K562 (cell line): Measurements from ENCODE around the gene EDDM13. TPM values are rescaled to one million over a fixed set of nuclear protein-coding genes. Genes with fewer than 3 reads are reported as not detected.
A peak's percentile ranks its signal among the peaks of the same experiment; 100 is the strongest.

ENCODE experiments used
- ATAC-seq: fragments of 200-7000 bp; cut with Tn5 transposase; 3 replicates; pipeline ENCODE4 v1.9.1; 2020; ENCODE audit warnings: moderate library complexity
- BruUV-seq: library from RNA; stranded (reverse); fragments of 400-500 nt; replicated peaks from 2 replicates; lab custom pipeline; 2021; lab: Mats Ljungman, UMichigan
- CTCF ChIA-PET: fragments of 300-600 bp; formaldehyde crosslinking; extraction: SDS; loops from one replicate; lab custom pipeline; 2021; ENCODE audit warnings: low intra/inter-chr PET ratio; lab: Yijun Ruan, JAX
- POLR2A ChIA-PET: fragments of 300-600, 350-650 bp; sonication (Branson Sonifier 250); formaldehyde crosslinking; extraction: SDS; loops from one replicate; lab custom pipeline; 2021; ENCODE audit warnings: antibody characterized with exemption, inconsistent platforms; lab: Yijun Ruan, JAX
- DNase-seq, 4 experiments: peaks; one replicate each; pipeline versions ENCODE4 v3.0.0 to v3.0.0-alpha.2; 2011 to 2018; ENCODE audit warnings: low spot score in 3 of 4, mixed read lengths in 3 of 4; ENCODE audit errors: extremely low read depth in 1 of 4
- FAIRE-seq: peaks from 2 replicates; lab custom pipeline; 2011; peaks lifted over from hg19 to GRCh38; lab: Jason Lieb, UNC
- H2AFZ ChIP-seq: 2 replicates; pipeline ENCODE4 v1.6.0; 2011; ENCODE audit warnings: low read depth, low read length, control low read depth, inconsistent platforms
- H3K27ac ChIP-seq: fragments of 200-600 bp; 3 replicates; pipeline ENCODE4 v1.8.0; 2011; ENCODE audit warnings: low read depth, mild to moderate bottlenecking, control low read depth, inconsistent platforms, low read length, moderate library complexity, mixed read lengths; ENCODE audit errors: extremely low read depth
- H3K27me3 ChIP-seq, 2 experiments: fragments of 300-600 bp in 1 of 2; 2 replicates in 1 of 2; 3 replicates in 1 of 2; pipeline versions ENCODE4 v1.6.0 to v1.8.0; 2011; ENCODE audit warnings: inconsistent platforms in 2 of 2, low read length in 2 of 2, mild to moderate bottlenecking in 1 of 2, mixed read lengths in 1 of 2, moderate library complexity in 1 of 2; ENCODE audit not compliant: control insufficient read depth in 2 of 2, insufficient read depth in 2 of 2
- H3K36me3 ChIP-seq: fragments of 300-600 bp; 3 replicates; pipeline ENCODE4 v1.8.0; 2011; ENCODE audit warnings: mild to moderate bottlenecking, low read length, inconsistent platforms; ENCODE audit not compliant: control insufficient read depth, insufficient read depth
- H3K4me1 ChIP-seq, 2 experiments: fragments of 200-600 bp in 1 of 2; replicated peaks in 1 of 2; 2 replicates in 1 of 2; 3 replicates in 1 of 2; pipeline versions ENCODE4 v1.5.1 to v1.8.0; 2011; ENCODE audit warnings: inconsistent platforms in 2 of 2, low read length in 2 of 2, mild to moderate bottlenecking in 1 of 2, mixed read lengths in 1 of 2, moderate library complexity in 1 of 2; ENCODE audit not compliant: control insufficient read depth in 2 of 2, insufficient read depth in 2 of 2
- H3K4me2 ChIP-seq: 2 replicates; pipeline ENCODE4 v1.6.1; 2011; ENCODE audit warnings: low read length, control low read depth, inconsistent platforms, mixed read lengths; ENCODE audit not compliant: insufficient read depth
- H3K4me3 ChIP-seq: fragments of 200-600 bp; sonication (generic), shearing (Covaris generic); 2 replicates; pipeline ENCODE4 v1.5.1; 2016; ENCODE audit warnings: control low read depth, inconsistent platforms
- H3K79me2 ChIP-seq: fragments of 200-600 bp; 3 replicates; pipeline ENCODE4 v1.8.0; 2011; ENCODE audit warnings: low read length, inconsistent platforms; ENCODE audit not compliant: control insufficient read depth, insufficient read depth
- H3K9ac ChIP-seq, 2 experiments: 2 replicates each; pipeline versions ENCODE4 v1.6.0 to v1.6.1; 2011; ENCODE audit warnings: low read depth in 2 of 2, low read length in 2 of 2, control low read depth in 1 of 2, inconsistent platforms in 1 of 2, mild to moderate bottlenecking in 1 of 2, mixed read lengths in 1 of 2; ENCODE audit not compliant: insufficient read depth in 1 of 2
- H3K9me1 ChIP-seq: one replicate; pipeline ENCODE4 v1.6.0; 2011; ENCODE audit warnings: inconsistent platforms, mild to moderate bottlenecking, low read length, moderate library complexity; ENCODE audit not compliant: control insufficient read depth, insufficient read depth
- H3K9me3 ChIP-seq: replicated peaks from 2 replicates; pipeline ENCODE4 v1.5.1; 2011; ENCODE audit warnings: low read depth, low read length, inconsistent platforms; ENCODE audit not compliant: control insufficient read depth, insufficient read depth
- H4K20me1 ChIP-seq: replicated peaks from 2 replicates; pipeline ENCODE4 v1.6.1; 2011; ENCODE audit warnings: low read length, inconsistent platforms, mixed read lengths; ENCODE audit not compliant: control insufficient read depth, insufficient read depth
- BCLAF1 ChIP-seq, 2 experiments: fragments of 450-650 bp in 1 of 2; IDR thresholded peaks; 2 replicates each; pipeline ENCODE4 v1.6.1; 2011 to 2017; ENCODE audit warnings: low read depth in 2 of 2, antibody characterized with exemption in 1 of 2, borderline replicate concordance in 1 of 2, low read length in 1 of 2, mild to moderate bottlenecking in 1 of 2, mixed read lengths in 1 of 2; ENCODE audit not compliant: control insufficient read depth in 1 of 2
- NFYB ChIP-seq: IDR thresholded peaks from 2 replicates; pipeline ENCODE4 v1.6.1; 2011; ENCODE audit warnings: mild to moderate bottlenecking, moderate library complexity; ENCODE audit not compliant: insufficient read length; ENCODE audit errors: extremely low read depth
- SAFB ChIP-seq: fragments of 200-400 bp; formaldehyde crosslinking; IDR thresholded peaks from 2 replicates; pipeline ENCODE4 v1.6.1; 2017; ENCODE audit warnings: low read depth, low read length, borderline replicate concordance
- SMC3 ChIP-seq: conservative IDR thresholded peaks from 2 replicates; pipeline ENCODE4 v1.6.1; 2011; ENCODE audit warnings: low read depth, low read length, improper control_type of control experiment; ENCODE audit not compliant: insufficient read depth
- SRSF1 ChIP-seq: fragments of 200-400 bp; formaldehyde crosslinking; IDR thresholded peaks from 2 replicates; pipeline ENCODE4 v1.6.1; 2017; ENCODE audit warnings: mild to moderate bottlenecking, low read depth, low read length, moderate library complexity
- in situ Hi-C: fragments of 300-500 bp; cut with MboI; formaldehyde crosslinking; loops from 4 replicates; pipeline ENCODE4 v1.15.0; 2018; ENCODE audit warnings: inconsistent platforms, mixed read lengths
- intact Hi-C: fragments of 100-400 bp; cut with micrococcal nuclease; formaldehyde crosslinking; loops from 2 replicates; pipeline ENCODE4 v1.14.2; 2022
- polyA plus RNA-seq, 8 experiments: library from polyadenylated mRNA; depleted of rRNA in 4 of 8; stranded (reverse) in 5 of 8; unstranded in 3 of 8; fragments of >200 nt; fragmentation: Nextera tagmentation in 2 of 8; fragmentation: Illumina TruSeq in 1 of 8; extraction: Ambion mirVana in 2 of 8; extraction: Trizol in 1 of 8; gene quantifications; 2 replicates each; pipeline versions ENCODE4 v1.2.1 to v1.2.3, GENCODE V29; 2011 to 2014; ENCODE audit warnings: inconsistent platforms in 1 of 8, missing spikeins in 1 of 8
- total RNA-seq, 7 experiments: library from RNA; depleted of rRNA in 6 of 7; stranded (reverse); fragments of >200 nt in 6 of 7; fragmentation: Illumina TruSeq in 2 of 7; extraction: Trizol in 2 of 7; gene quantifications; 2 replicates each; pipeline versions ENCODE4 v1.2.1 to v1.2.3, GENCODE V29; 2011 to 2021; ENCODE audit warnings: low replicate concordance in 1 of 7
- TF ChIP-seq, protein P1 (sequence below): fragments of 450-650 bp; IDR thresholded peaks from 2 replicates; pipeline ENCODE4 v1.6.1; 2016; ENCODE audit warnings: mild to moderate bottlenecking
- TF ChIP-seq, protein P2 (sequence below), 2 experiments: IDR thresholded peaks; 2 replicates each; pipeline ENCODE4 v1.6.1; 2012; ENCODE audit warnings: improper control_type of control experiment in 2 of 2, low read depth in 2 of 2, low read length in 2 of 2, borderline replicate concordance in 1 of 2
- TF ChIP-seq, protein P3 (sequence below): fragments of 250-450 bp; sonication (Bioruptor Pico); IDR thresholded peaks from 2 replicates; pipeline ENCODE4 v1.8.0; 2021; ENCODE audit warnings: moderate library complexity, mild to moderate bottlenecking, inconsistent platforms
- TF ChIP-seq, protein P4 (sequence below): fragments of 450-650 bp; formaldehyde crosslinking; IDR thresholded peaks from 2 replicates; pipeline ENCODE4 v1.4.0; 2020; ENCODE audit warnings: mild to moderate bottlenecking, moderate library complexity

EDDM13 gene
- total and polyA plus RNA-seq, 9 of the 15 experiments (the other 6 are each of a cell fraction or from before 2014, with no cell fraction given): 2.0 to 7.7 (median 4.1) TPM

DNA sequence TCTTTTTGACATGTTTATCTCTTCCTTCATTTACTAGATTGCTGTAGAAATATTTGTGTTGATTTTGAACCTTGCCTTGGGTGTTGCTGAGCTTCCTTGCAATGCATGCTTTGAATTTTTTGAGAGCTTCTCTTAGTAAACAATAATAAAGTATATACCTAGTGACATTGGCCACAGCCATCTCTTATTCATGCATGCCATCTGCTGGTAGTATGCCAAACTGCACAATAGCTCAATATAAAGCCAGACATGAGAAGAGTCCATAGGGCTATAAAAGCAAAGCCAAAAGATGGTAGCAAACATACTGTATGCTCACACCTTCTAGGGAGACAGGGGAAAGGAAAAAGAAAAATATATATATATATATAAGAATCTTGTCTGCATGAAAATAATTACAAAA is 61.0 kb downstream of the EDDM13 start:
- H3K4me2 ChIP-seq: no peak overlapping the region
- no peaks in the 10 kb centered on the region for H3K27me3 ChIP-seq
- FAIRE-seq (peak; percentile 86), DNase-seq (peak; percentile 48 to 72 (median 55)), ATAC-seq (peak; percentile 89)
- ChIA-PET CTCF (interaction anchor here (0.6 to 5.1 kb wide), 7 partner anchors 24 to 1885 kb away, joined by 3 to 46 read pairs (median 3); no protein-coding TSS in a partner anchor), POLR2A (interaction anchor here (0.6 to 1.2 kb wide), 4 partner anchors 13 to 248 kb away, joined by 3 to 7 read pairs (median 4); no protein-coding TSS in a partner anchor)
- no peak overlapping the region for H3K4me3 ChIP-seq
- no peaks in the 10 kb centered on the region for H3K9me1 ChIP-seq
- H3K27ac ChIP-seq: no peak overlapping the region
- no peaks in the 10 kb centered on the region for H3K4me1 ChIP-seq
- intact Hi-C loops: loop anchor here (1.0 to 5.0 kb wide), 5 partner anchors 25 to 257 kb away; no protein-coding TSS in a partner anchor
- H3K79me2 ChIP-seq: no peaks in the 10 kb centered on the region
- no peaks in the 10 kb centered on the region for H4K20me1 ChIP-seq
- no TSS peak for BruUV-seq
- H3K9me3 ChIP-seq: peaks cover 7% of the 10 kb centered on the region; the same call in 1 of the 2 replicates
- in situ Hi-C loops: loop anchor here (5.0 kb wide), 1 partner anchor 71 kb away; no protein-coding TSS in a partner anchor
- no peak overlapping the region for H3K9ac ChIP-seq
- no peaks in the 10 kb centered on the region for H3K36me3 ChIP-seq
- no peak overlapping the region for H2AFZ ChIP-seq
- TF ChIP-seq, protein P1, sequence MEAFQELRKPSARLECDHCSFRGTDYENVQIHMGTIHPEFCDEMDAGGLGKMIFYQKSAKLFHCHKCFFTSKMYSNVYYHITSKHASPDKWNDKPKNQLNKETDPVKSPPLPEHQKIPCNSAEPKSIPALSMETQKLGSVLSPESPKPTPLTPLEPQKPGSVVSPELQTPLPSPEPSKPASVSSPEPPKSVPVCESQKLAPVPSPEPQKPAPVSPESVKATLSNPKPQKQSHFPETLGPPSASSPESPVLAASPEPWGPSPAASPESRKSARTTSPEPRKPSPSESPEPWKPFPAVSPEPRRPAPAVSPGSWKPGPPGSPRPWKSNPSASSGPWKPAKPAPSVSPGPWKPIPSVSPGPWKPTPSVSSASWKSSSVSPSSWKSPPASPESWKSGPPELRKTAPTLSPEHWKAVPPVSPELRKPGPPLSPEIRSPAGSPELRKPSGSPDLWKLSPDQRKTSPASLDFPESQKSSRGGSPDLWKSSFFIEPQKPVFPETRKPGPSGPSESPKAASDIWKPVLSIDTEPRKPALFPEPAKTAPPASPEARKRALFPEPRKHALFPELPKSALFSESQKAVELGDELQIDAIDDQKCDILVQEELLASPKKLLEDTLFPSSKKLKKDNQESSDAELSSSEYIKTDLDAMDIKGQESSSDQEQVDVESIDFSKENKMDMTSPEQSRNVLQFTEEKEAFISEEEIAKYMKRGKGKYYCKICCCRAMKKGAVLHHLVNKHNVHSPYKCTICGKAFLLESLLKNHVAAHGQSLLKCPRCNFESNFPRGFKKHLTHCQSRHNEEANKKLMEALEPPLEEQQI: no peak
- TF ChIP-seq NFYB (no peak), SAFB (no peak), SMC3 (peak; percentile 87), BCLAF1 (IDR thresholded peaks at IDR 0.05; ENCODE audit: borderline replicate concordance in 1 of 2, control insufficient read depth in 1 of 2, low read depth in 2 of 2, low read length in 1 of 2) (no peak), SRSF1 (no peak)
- TF ChIP-seq, protein P2, sequence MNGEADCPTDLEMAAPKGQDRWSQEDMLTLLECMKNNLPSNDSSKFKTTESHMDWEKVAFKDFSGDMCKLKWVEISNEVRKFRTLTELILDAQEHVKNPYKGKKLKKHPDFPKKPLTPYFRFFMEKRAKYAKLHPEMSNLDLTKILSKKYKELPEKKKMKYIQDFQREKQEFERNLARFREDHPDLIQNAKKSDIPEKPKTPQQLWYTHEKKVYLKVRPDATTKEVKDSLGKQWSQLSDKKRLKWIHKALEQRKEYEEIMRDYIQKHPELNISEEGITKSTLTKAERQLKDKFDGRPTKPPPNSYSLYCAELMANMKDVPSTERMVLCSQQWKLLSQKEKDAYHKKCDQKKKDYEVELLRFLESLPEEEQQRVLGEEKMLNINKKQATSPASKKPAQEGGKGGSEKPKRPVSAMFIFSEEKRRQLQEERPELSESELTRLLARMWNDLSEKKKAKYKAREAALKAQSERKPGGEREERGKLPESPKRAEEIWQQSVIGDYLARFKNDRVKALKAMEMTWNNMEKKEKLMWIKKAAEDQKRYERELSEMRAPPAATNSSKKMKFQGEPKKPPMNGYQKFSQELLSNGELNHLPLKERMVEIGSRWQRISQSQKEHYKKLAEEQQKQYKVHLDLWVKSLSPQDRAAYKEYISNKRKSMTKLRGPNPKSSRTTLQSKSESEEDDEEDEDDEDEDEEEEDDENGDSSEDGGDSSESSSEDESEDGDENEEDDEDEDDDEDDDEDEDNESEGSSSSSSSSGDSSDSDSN (IDR thresholded peaks at IDR 0.05; ENCODE audit: borderline replicate concordance in 1 of 2, low read depth in 2 of 2, low read length in 2 of 2): no peak
- TF ChIP-seq, protein P3, sequence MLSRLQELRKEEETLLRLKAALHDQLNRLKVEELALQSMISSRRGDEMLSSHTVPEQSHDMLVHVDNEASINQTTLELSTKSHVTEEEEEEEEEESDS (CRISPR knock-in tag): no peak
- TF ChIP-seq, protein P4, sequence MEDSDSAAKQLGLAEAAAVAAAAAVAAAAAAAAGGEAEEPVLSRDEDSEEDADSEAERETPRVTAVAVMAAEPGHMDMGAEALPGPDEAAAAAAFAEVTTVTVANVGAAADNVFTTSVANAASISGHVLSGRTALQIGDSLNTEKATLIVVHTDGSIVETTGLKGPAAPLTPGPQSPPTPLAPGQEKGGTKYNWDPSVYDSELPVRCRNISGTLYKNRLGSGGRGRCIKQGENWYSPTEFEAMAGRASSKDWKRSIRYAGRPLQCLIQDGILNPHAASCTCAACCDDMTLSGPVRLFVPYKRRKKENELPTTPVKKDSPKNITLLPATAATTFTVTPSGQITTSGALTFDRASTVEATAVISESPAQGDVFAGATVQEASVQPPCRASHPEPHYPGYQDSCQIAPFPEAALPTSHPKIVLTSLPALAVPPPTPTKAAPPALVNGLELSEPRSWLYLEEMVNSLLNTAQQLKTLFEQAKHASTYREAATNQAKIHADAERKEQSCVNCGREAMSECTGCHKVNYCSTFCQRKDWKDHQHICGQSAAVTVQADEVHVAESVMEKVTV (CRISPR knock-in tag): peak; percentile 82
